GM20431 (cell line): ENCODE results near the gene KRTAP10-7.
"Not testable (repeated sequence)": the region's sequence is repeated elsewhere in the genome, so short reads cannot be mapped to it uniquely, and the experiment has no call there.

Experiments used
- in situ Hi-C: fragments of 300-500 bp; cut with MseI, MboI; formaldehyde crosslinking; loops from one replicate; pipeline ENCODE4 v1.15.0; 2020; ENCODE audit warnings: low sequenced_read_pairs; ENCODE audit not compliant: unreplicated experiment

Gene KRTAP10-7

DNA sequence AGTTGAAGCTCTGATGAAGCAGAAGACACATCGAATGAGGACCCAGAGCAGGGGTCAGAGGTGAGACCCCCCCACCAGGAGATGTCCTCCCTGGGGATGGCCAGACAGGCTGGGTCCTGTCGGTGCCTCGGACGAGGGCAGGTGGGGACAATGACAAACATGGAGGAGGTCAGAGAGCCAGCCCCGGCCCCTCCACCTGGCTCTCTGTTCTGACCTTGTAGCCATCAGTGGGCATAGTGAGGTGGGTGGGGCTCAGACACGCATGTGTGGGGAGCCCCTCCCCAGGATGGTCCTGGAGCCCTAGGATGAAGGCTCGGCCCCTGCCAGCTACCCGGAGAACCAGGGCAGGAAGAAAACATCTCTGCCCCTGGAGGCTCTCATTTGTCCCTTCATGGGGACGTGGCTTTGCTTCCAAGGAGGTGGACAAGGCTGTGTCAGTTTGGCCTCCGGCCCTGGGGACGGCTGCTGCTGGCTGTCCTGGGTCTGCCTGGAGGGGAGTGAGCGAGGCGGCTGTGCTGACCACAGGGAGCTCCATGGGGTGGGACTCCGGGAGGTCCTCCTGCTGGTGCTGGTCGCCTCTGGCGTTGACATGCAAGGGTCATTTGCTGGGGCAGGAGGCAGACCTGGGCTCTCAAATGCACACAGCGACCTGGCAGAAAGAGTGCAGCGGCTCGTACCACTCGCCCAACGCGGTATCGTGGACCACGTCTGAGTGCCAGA, 10.7 kb upstream of the KRTAP10-7 start:
- in situ Hi-C loops, result no loop called here

DNA sequence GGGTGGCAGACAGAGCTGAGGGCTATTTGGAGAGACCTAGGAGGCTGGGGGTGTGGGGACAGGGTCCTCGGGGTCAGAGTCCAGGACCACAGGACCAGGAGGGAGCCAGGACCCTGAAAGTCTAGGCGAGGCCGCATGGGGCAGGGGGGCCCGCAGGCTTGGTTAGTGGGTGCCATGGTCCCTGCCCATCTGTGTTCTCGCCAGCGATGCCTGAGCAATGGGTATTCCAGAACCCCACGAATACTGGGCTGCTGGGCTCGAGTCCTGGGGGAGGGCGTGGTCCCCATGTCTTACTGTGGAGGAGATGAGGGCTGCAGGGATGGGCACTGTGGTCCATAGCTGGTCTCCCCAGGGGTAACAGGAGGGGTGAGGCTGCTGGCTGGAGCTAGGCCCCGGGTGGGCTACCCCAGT, 10.1 kb upstream of the KRTAP10-7 start:
- in situ Hi-C loops, result no loop called here

DNA sequence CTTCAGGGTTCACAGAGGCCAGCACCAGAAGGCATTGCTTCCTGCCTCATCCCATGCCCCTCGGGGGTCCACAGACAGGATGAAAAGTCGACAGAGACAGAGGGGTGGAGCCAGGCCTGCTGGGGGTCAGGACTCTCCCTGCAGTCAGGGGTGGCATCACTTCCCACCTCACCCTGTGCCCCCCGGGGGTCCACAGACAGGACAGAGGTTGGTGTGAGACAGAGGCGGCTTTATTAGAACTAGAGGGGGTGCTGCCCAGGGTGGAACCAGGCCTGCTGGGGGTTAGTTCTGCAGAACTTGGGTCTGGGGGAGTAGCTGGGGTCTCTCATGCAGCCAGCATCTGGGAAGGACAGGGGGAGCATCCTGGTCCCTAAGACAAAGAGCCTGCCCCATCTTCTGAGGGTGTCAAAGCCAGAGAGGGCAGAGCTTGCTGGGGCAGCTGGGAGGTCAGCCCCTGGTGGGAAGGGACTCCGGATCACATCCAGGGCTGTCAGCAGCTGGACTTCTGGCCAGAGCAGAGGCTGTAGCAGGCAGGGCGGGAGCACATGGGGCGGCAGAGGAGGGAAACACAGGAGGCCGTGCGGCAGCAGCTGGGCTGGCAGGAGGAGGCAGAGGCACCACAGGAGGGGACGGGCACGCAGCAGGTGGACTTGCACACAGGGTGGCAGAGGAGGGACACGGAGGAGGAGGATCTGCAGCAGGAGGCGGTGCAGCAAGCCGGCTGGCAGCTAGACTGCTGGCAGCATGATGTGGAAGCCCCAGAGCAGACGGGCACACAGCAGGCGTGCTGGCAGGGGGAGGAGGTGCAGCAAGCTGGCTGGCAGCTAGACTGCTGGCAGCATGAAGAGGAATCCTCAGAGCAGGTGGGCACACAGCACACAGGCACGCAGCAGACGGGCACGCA, 9.2 kb upstream of the KRTAP10-7 start:
- in situ Hi-C loops, result not testable (repeated sequence)

DNA sequence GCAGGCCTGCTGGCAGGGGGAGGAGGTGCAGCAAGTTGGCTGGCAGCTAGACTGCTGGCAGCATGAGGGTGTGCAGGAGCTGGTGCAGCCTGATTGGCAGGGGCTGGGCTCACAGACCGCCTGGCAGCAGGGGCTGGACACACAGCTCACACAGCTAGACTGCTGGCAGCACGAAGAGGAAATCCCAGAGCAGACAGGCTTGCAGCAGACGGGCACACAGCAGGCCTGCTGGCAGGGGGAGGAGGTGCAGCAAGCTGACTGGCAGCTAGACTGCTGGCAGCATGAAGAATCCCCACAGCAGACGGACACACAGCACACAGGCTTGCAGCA, 8.6 kb upstream of the KRTAP10-7 start:
- in situ Hi-C loops, result not testable (repeated sequence)

DNA sequence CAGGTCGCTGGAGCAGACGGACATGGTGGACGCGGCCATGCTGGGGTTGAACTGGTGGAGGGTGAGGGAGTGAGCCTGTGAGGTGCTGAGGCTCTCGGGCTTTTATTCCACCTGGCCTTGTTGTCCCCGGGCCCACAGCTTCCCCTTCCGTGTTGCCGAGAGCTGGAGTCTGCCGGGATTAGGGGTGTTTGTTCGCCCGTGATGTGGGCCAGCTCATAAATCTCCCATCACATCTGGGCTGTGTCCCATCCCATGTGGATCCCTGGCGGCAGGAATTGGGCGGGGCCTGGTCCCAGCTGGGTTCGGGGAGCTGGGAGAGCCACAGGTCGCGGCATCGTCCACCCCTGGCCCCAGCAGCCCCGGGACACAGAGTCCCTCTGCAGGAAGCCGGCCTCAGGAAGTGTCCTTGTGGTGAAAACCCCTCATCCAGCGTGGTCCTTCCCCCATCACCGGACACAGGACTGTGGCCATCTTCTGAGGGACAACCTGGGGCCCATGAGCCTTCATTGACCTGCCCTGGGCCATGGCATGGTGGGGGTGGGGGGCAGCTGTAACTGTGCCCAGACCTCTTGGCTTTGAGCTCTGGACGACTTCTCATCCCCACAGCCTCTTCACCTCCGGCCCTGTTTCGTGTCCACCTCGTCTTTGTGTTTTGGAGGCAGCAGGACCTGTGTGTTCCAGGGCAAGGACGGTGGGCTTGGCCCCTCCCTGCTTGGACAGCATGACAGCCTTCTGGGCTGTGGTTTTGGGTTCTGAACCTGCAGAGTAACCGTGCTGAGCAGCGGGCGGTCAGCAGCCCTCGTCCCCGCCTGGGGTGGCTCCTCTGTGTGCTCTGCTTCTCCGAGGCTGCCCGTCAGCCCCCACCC, 7.7 kb upstream of the KRTAP10-7 start, which contains the start of gene KRTAP10-6:
KRTAP10-6 (minus strand) TSS at position 60 of the 866 bp plus-strand sequence; CDS start at position 39, 21 bp downstream.
- in situ Hi-C loops, result no loop called here

DNA sequence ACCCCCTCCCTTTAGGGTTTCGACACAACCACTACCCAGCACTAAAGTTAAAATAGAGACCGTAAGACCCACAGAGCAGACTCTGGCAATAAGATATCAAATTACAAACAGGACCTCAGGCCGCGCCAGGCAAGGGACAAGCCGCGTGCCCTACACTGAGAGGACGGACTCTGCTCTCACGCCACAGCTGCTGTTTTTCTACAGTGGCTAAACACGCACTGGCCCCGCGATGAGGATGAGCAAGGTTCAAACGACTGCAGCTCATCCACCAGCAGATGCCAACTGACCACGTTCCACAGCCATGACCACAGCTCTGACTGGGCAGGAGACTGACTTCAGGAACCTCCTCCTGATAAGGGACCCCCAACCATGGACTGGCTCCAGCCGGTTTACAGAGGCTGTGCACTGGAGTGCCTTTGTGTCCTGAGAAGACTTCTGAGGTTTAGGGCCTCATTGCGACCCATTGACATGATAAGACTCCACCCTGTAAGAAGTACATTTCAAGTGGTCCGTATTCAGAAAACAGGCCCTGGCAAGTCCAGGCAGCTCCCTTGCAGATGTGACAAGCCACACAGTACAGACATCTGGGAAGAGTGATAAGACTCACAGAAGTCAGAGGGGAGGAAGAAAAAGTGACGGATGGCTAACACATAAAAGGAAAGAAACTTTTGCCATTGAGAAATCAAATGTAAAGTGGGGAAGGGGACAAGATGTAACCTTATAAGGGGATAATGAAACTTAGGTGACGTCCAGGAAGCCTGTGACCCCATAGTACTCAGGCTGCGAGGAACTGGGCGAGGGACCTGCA, 6.6 kb upstream of the KRTAP10-7 start:
- in situ Hi-C loops, result no loop called here

DNA sequence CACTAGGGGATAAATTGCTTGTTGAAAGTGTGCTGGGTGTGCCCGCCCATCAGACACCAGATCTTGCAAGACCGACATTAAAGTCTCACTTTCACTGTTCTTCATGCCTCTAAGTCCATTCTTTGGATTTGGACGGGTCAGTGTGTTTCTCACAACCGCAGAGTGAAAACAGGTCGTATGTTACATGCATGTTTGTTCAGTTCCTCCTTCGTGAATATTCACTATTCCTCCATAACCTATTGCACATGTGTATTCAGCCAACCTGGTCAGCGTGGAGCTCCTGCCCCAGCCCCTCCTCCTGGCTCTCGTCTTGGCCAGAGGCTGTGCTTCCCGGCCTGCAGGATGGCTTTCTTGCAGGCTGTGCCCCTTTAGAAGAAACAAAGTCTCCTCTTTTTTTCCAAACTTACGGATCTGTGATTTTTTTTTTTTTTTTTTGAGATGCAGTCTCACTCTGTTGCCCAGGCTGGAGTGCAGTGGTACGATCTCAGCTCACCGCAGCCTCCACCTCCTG, 5.9 kb upstream of the KRTAP10-7 start:
- in situ Hi-C loops, result no loop called here

DNA sequence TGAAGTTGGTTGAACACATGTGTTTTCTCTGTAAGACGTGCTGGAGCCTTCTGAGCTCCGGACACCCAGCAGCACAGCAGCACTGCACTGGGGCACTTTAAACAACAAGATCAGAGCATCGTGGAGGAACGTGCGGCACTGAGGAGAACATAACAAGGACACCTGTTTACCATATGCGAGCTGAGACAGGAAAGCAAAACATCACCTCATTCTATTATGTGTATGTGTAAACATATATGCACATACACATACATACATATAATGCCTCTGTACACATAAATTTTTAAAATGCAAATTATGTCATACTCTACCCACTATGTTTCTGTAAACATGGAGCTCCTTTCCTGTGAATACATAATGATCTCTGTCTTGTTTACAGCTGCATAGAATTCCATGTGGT, 4.9 kb upstream of the KRTAP10-7 start:
- in situ Hi-C loops, result no loop called here

DNA sequence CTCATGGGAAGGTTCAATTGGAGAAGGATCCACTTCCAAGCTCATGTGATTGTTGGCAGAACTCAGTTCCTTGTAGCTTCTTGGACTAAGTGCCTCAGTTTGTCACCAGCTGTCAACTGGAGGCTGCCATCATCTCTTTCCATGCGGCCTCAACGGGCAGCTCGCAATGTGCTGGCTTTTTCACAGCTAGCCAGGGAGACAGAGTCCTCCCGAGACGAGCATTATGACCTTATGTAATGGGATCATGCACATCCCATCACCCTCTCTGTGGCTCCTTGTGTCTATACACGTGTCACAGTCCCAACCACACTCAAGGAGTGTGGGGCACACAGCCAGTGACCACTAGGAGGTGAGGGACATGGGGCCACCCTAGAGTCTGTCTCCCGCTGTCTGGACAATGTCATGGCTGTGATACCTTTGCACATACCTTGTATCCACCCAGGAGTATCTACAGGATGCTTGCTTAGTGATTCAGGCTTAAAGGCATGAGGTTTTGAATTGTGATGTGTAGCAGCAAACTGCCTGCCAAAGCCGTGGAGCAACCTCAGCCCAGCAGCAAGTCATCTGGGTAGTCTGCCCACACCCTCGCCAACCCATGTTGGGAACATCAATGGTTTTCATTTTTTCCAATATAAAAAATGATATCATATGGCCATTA, 4.2 kb upstream of the KRTAP10-7 start:
- in situ Hi-C loops, result no loop called here

DNA sequence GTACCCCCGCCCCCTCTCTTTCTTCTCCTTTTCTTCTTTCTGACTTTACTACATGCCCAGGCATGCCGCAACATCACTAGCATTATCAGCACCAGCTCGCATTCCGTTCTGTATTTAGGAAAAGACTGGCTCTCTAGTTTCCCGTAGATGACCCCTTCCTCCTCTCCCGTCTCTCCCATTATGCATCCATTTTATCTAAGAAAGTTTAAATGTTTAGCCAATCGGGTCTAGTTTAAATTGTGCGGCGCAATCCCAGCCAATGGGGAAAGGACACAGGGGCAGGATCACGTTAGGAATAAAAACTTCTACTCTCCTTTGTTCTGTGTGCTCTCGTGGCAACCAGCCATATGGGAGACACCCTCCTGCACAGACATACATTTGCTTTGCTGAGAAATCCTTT, 2.3 kb upstream of the KRTAP10-7 start:
- in situ Hi-C loops, result no loop called here

DNA sequence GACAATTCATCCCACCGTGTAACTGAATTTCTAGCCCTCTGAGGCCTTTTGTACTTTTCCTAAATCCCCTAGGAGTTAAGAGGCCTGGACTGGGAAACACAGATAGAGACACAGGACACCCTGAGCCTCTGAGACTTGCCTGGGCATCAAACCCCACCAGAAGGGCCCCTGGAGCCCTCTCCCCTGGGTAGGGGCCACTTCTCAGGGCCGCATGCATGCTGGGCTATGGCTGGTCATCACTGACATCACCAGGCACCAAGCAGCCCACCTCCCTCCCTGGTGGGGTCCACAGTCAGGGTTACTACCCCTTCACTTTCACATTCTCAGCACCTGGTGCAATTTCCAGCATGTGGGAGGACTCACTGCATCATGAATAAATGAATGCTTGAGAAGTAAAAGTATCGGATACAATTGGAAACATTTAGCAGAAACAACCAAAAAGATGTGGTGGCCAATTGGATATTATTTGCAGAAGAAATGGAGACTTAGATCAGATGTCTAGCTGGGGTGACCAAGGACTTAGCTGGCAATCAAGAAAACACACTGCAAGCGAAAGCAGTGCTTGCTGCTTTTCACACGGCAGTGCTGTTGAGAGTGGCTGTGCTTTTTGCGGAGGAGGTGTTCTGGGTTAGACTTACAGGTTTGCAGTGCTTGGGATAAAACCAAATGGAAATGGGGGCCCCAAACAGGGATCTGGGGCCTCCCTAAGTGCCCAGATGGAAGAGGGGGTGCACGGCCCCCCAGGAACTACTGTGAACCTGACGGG, 950 bp upstream of the KRTAP10-7 start:
- in situ Hi-C loops, result no loop called here

DNA sequence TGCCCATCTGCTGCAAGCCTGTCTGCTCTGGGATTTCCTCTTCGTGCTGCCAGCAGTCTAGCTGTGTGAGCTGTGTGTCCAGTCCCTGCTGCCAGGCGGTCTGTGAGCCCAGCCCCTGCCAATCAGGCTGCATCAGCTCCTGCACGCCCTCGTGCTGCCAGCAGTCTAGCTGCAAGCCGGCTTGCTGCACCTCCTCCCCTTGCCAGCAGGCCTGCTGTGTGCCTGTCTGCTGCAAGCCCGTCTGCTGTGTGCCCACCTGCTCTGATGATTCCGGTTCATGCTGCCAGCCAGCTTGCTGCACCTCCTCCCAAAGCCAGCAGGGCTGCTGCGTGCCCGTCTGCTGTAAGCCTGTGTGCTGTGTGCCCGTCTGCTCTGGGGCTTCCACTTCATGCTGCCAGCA, 694 bp downstream of the KRTAP10-7 start:
- in situ Hi-C loops, result not testable (repeated sequence)

DNA sequence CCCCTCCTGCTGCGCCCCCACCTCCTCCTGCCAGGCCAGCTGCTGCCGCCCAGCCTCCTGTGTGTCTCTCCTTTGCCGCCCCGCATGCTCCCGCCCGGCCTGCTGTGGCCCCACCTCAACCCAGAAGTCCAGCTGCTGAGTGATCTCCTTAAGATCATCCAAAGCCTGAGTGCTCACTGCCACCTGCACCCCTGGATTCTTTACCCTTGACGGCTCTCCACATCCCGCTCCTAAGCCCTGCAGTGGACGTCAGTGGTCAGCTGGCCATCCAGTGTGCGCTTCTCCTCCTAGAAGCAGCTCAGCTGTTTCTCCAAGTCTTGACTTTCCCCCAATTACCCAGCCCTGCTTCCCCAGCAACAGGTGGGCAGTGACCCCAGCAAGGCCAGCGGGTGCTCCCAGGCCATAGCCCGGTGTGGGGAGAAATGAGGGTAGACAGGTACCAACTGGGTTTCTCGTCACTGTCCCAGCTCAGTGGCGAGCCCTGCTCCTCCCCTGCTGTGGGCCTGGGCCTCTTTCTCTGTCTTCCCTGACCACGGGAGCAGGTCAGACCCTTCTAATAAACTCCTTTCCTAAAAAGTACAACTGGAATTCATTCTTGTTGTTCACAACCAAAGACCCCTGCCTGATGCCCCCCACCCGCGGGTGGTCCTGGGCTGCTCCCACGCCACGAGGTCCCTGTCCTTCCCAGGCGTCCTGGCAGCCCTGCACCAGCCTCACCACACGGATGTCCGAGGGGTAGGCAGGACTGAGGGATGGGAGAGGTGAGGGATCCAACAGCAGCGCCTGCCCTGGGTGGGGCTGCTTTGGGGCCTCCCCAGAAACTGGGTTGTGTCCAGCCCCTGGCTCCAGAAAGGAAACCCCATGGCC, 1.4 kb downstream of the KRTAP10-7 start:
- in situ Hi-C loops, result no loop called here

DNA sequence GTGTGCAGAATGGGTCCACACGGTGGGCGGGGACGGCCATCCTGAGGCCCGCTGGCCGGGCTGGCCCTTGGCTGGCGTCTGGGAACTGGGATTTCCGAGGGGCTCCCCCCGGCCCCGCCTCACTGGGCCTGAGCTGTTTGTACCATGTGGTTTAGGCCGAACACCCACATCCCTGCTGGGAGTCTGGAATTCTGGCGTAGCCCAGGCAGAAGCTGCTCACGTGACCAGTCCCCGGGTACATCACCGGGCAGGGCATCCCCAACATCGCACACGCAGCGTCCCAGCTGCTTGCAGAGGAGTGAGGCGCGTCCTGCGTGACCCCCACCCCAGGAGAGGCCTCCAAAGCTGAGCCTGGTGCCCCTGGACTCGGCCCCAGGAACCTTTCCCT, 2.1 kb downstream of the KRTAP10-7 start:
- in situ Hi-C loops, result no loop called here

DNA sequence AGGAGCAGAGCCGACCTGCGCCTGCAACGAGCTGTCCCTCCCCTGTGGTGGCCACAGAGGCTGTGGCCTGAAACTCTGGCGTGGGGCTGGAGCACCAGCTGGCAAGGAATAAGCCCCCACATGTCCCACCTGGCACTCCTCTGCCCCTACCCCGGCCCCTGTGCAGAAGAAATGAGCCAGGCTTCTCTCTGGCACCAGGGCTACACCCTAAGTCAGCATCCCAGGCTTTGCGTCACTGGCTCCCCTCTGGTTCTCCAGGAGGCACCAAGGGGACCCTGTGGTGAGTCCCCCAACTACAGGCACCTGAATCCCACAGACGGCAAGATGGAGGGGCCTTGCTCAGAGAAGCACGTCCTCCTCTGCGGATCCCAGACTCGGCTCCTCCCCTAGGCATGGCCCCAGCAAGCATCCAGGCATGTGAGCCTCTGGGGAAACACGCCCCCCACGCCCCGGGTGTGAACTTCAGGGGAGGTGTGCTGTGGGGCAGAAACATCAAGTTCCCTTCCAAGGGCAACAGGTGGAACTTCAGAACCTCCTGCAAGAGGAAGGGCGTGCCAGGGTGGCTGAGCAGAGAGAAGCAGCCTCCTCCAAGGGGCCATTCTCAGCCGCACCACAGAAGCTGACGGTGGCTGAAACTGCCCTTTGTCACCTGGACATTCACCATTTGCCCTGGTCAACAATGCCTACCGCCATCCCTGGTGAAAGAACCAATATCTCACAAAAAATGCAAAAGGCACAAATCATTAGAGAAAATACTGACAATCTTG, 2.9 kb downstream of the KRTAP10-7 start:
- in situ Hi-C loops, result no loop called here

DNA sequence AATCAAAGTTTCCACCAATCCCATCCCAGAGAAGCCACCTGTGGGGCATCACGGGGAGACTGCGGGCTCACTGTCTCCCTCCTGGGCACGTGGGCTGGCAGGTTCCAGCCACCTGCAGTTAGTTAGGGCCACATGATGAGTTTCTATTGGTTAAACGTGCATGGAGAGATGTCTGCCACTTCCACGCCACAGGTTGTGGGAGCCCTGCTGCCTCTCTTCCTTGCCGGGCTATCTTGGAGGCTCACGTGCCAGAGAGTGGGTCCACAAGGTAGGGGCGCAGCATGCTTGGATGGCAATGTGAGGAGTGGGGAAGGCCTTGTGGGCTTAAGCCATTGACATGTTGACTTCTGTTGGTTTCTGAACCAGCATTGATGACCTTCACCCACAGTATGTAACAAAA, 3.5 kb downstream of the KRTAP10-7 start:
- in situ Hi-C loops, result no loop called here

DNA sequence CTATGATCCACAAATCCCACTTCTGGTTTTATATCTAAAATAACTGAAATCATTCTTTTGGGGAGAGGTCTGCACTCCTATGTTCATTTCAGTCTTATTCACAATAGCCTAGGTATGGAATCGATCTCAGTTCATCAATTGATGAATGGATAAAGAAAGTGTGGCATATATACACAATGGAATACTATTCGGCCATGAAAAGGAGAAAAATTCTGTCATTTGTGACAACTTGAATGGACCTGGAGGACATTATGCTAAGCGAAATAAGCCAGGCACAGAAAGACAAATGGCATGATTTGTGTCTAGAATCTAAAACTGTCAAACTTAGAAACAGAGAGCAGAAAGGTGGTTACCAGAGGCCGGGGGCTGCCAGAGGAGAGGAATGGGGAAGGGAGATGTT, 6.1 kb downstream of the KRTAP10-7 start:
- in situ Hi-C loops, result no loop called here
